Retina (tissue), 1 donor: ENCODE results near the gene SPATA21.
"Not testable (repeated sequence)": the region's sequence is repeated elsewhere in the genome, so short reads cannot be mapped to it uniquely, and the experiment has no call there.

Experiments
- DNase-seq: peaks from one replicate; pipeline ENCODE4 v3.0.0-alpha.2; 2016

Gene SPATA21, protein sequence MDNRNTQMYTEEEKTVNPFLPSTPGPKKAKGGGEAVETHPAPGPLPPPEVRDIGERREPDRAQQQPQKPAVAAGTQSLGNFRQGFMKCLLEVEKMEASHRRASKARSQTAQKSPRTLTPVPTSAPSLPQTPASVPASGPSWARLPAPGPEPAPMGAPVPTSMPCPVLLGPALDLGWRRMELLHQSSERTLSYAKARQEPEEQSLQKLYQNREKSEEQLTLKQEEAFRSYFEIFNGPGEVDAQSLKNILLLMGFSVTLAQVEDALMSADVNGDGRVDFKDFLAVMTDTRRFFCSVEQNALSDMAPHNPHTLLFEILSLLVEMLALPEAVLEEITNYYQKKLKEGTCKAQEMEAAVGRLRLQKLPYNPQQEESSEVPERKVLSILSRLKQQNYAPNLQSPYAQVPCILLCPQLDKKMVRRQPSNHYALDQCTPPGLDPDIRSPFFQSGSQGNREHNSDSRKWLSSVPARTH

DNA sequence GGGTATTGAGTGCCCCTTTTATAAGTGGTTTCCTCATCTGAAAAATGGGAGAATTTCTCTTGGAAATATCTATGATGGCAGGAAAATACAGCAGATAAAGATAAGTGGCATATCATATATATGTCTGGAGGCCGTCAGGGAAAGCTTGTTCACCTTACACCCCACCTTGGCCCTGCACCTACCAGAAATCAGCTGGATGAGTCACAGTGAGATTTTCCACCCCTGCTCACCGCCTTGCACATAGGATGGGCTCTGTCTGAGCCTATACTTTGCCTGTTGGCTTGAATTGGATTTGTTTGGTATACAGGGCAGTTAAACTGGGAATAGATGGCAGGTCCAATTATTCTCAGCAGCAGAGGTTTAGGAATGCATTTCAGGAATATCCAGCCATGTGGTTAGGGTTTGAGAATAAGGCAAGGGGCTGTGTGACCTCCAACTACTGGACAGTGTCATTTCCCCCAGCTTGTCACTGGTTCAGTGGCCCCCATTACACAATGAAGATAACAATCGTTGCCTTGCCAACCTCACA is at the start of gene SPATA21:
Gene SPATA21, minus strand, starts transcription at position 479 of the 529 bp plus-strand sequence. CDS start 6,053 bp downstream, outside the sequence.
- no peak for DNase-seq

DNA sequence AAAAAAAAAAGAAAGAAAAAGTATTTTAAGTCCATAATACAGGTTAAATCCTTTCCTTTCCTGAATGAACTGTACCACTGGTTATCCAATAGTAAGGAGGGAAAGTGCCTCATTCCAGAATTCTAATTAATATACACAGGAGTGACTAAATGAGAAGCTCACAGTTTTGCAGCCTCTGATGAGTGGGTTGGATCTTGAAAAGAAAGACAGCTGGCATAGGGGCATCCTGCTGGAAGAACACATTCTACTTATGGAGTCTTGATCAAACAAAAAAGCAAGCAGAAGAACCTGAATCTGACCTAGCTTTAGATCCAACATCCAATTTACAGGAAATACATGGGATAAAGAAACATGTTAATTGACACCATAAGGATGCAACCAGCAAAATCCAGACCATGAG is 49.8 kb upstream of the SPATA21 start:
- DNase-seq = not testable (repeated sequence)

DNA sequence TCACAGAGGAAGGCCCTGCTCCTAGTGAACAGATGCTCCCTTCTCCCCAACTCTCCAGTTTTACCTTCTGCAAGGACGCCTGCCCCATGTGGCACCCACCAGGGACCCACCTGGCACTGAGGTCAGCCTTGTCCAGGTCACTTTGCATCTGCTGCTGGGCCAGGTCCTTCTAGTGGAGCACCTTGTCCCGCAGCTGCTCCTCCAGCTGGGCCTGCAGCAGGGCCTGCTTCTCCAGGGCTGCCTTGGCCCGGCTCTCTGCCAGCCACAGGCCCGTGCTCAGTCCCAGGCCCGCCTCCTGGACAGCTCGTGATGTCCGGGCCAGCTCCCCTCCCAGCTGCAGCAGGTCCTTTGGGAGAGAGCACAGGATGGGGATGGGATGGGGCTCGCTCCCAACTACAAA is 49.1 kb upstream of the SPATA21 start:
- not testable (repeated sequence) for DNase-seq

DNA sequence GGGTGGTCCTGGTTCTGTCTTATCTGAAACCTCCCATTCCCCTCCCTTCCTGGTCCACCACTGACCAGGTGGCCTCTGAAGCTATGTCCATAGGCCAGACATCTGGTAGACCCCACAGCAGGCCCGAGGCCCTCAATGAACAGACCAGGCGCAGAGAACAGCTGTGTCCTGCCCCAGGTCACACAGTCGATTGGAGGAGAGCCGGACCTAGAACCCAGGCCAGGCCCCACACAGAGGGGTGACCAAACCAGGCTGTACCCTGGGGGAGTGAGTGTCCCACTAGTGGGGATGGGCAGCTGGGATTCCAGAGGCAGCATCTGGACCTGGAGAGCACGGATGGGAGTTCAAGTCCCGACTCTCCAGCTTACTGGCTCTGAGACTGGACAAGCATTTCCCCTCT is 47.7 kb upstream of the SPATA21 start:
- no peak for DNase-seq

DNA sequence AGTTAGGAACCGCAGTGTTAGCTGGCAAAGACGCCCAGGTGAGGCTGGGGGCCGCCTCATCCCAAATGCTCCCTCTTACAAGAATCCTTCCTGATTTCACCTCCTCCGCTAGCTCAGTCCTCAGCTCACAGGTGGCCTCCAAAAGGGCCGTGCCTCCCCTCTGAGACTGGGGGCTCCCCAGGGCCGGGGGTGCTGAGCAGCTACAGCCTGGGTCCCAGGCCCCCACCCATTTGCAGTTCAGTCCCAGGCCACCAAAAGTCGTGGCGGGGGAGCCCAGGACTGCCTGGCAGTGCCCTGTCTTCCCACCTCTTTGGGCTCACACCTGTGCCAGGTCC is 47.2 kb upstream of the SPATA21 start:
- DNase-seq = no peak

DNA sequence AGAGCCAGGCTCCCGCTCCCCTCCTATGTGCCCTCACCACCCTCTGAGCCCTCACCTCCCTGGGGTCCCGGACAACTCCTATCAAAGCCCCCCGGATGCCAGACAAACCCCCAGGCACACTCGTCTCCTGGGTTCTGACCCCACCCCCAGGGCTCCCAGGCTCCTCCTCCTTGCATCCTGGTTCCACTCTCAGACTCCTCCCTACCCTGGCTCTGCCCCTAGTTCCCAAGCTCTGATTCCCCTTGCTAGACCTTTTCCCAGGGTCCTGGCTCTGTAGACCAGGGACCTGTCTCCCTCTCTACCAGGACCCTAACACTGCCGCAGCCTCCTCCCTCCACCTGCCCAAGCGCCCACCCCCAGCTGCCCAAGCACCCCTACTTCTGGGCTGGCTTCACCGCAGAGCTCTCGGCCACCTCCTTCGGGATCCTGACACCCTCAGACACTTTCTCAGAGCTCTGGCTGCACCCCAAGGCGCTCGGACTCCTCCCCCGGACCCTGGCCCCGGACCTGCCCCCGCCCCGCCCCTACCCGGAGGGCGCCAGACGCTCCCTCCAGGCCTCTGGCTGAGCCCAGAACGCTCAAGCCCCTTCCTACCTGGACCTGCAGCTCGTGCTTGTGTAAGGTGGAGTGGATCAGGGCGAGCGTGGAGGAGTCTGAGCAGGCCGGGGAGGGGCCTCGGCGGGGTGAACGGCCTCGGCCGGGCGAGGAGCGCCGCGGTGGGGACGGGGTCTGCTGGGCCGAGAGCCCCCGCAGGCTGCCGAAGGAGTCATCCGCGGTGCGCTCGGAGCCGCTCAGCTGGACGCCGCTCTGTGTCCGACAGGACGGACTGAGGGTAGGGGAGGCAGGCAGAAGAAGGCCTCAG is 46.6 kb upstream of the SPATA21 start:
- DNase-seq = not testable (repeated sequence)

DNA sequence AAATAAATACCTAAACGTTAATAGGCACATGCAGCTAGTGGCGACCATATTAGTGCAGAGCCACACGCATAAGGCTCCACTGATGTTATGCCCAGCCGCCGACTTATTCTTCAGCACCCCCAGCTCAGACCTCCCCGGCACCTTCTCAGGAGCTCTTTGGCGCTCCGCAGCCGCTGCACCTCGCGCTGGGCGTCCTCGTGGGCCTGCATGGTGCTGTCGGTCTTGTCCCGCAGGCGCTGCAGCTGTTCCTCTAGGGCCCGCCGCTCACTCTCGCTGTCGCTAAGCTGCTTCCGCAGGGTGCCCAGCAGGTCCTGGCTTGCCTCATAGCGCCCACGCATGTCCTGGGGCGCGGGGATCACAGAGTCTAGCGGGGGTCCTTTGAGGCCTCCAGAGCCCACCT is 45.9 kb upstream of the SPATA21 start:
- not testable (repeated sequence) for DNase-seq

DNA sequence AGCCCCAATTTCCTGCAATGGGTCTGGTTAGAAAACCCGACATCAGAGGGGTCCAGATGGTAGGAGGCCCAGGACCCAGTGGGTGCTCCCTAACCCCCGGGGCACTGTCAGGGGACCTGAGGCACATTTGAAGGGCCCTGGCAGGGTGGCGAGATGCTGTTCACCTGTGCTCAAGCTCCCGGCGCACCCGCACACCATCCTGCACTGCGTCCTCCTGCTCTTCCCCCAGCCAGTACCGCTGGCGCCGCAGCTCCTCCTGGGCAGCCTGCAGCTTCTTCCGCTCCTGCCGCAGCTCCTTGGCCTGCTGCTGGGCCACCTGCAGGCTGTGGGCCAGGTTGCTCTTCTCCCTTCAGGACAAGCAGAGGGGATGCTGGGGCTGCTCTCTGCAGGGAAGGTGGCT is 40.9 kb upstream of the SPATA21 start:
- DNase-seq = no peak

DNA sequence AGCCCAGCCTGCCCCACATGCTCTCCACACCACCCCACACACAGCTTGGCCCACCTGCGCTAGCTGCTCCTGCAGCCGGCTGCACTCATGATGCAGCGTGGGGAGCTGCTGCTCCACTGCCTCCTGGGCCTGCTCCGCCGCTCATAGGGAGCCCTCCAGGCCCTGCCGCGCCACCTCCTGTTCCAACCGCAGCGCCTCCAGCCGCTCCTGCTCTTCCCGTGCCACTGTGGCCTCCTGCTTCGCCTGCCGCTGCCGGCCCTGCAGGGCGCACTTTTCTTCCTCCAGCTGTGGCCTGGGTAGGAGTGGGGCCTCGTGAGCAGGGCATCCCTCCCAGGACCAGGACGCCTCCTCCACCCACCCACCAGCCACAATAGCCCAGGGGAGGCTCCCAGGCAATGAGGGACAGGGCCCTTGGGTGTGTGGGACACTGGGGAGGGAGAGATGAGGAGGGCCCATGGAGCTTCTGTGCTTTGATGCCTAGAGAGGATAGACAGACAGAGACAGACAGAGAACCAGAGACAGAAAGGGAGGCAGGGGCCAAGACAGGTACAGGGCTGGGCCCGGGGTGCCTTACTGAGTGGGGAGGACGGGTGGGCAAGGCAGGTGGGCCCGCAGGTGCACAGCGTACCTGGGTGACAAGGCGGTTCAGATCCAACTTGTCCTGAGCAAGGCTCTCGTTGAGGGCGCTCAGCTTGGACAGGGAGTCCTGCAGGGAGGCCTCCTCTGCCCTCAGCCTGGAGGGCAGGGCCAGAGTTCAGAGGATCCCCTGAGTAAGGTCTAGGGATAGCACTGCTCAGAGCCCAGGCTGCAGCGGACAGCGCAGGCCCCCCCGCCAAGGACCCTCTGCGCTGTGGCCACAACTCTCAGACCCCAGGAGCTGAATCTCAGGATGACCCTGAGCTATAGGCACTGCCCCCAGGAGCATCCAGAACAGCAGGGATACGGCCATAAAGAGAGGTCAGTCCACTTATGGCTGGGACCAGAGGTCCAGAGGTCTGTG is 38.8 kb upstream of the SPATA21 start:
- DNase-seq = not testable (repeated sequence)

DNA sequence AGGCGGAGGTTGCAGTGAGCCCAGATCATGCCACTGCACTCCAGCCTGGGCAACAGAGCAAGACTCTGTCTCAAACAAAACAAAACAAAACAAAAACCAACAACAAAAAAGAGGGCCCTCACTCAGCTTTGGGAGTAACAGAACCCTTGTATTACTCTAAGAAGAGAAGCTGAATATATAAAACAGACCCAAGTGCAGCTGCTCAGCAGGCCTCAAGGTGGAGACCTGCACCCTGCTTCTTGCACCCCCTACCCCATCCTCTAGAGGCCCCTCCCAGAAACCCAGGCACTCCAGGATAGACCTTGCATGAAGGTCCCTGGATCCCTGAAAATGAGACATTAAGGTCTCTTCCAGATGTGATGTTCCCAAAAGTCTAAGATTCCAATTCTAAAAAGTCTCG is 37.7 kb upstream of the SPATA21 start:
- not testable (repeated sequence) for DNase-seq

DNA sequence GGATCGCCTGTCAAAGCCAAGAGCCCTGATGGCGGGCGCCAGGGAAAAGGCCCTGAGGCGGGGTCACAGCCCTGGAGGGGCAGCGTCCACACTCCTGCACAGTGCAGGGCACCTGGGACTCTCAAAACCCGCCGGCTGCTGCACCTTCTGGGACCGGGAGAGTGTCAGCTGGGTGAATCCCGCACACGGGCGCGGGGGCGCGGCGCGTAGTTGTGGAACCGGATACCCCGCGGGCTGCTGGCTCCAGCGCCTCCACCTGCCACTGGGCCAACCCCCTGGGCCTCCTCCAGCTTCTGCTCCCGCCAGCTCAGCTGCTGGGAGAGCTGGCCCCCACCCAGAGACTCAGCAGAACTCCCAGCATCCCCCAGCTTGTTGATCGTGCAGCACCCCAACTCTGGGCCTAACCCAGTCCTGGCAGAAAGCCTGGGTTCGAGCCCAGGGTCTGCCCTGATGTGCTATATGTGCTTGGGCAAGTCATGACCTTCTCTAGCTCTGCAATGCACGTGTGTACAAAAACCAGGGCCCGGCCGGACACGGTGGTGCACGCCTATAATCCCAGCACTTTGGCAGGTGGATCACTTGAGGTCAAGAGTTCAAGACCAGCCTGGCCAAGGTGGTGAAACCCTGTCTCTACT is 37.1 kb upstream of the SPATA21 start:
- no peak for DNase-seq

DNA sequence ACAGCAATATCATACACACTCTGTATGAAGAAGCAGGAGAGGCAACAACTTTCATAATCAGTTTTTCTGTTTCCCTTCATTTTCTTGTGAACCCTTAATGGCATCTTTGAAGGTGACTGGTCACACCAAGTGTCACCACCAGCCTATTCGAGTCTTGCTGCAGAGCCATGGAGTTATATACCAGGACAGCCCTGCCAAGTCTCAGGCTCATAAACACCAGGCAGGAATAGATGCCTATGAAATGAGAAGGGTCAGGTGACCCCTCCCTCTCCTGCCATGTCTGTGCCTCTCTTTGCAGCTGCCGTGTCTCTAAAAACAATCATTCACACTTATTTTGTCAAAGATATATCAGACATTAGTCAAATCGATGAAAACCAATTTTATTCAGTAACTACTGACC is 31.3 kb upstream of the SPATA21 start:
- DNase-seq = no peak

DNA sequence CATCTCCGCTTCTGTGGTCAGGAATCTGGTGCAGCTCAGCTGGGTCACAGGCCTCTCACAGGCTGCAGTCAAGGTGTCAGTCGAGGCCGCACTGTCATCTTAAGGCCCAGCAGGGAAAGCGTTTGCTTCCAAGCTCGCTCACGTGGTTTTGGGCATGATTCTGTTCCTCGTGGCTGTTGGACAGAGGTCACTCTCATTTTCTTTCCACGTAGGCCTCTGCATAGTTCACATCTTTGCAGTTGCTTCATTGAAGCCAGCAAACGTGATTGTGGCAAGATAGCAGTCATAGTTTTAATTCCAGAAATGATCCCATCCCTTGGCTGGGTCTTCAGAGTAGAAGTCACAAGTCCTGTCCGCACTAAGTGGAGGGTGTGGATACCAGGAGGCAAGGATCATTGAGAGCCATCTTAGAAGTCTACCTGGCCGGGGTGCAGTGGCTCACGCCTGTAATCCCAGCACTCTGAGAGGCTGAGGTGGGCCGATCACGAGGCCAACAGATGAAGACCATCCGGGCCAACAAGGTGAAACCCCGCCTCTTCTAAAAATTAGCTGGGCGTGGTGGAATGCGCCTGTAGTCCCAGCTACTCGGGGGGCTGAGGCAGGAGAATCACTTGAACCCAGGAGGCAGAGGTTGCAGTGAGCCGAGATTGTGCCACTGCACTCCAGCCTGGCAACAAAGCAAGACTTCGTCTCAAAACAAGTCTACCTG is 27.8 kb upstream of the SPATA21 start:
- no peak for DNase-seq

DNA sequence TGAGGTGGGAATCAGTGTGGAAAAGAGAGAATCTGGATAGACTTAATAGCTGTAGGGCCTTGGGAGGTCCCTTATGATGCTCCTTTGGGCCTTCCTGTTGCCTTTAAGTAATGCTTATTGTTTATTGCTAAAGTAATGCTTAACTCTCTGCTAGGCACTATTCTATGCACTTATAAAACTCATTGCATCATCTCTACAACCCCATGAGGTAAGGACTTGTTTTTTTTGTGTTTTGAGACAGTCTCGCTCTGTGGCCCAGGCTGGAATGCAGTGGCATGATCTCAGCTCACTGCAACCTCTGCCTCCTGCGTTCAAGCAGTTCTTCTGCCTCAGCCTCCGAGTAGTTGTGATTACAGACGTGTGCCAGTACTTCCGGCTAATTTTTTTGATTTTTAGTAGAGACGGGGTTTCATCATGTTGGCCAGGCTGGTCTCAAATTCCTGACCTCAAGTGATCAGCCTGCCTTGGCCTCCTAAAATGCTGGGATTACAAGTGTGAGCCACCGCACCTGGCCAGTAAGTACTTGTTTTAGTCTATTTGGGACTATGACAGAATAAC is 25.6 kb upstream of the SPATA21 start:
- DNase-seq = no peak

DNA sequence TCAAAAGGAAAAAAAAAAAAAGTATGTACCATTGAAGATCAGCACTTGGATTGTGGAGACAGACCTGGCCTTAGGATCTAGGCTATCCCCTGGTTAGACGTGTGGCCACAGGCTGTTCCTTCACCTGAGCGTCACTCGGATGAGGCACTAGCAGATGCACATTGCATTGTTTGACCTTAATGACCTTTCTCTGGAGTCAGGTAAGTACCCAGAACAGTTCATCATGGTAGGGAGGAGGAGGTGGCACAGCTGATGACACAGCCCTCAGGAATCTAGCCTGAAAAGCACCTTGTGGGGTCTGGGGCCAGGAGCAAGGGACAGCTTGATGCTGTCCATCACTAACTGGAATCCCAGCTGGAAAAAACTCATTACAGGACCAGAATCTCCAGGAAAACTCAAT is 24.5 kb upstream of the SPATA21 start:
- DNase-seq = no peak

DNA sequence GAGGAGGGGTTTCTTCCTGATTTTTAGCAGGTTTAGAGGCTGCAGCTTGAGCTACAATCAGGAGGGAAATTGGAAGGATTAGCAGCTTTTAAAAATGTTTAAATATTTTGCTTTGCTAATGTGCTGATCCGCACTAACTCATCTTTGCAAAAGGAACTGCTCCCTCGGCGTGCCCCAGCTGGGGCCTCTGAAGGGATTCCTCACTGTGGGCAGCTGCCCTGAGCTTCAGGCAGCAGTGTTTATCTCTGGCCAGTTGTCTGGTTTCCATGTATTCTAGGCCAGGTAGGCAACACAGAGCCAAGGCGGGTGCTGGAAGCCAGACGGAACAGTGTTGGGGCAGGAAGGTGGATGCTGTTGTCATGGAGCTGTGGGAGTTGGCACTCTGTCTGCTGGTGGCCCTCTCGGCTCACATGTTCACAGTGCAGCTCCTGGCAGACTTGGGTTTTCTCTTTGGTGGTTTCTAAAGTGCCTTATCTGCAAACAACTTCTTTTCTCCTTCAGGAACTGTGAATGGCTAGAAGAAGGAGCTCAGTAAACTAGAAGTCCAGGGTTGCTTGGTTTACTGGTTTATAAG is 22.2 kb upstream of the SPATA21 start:
- DNase-seq = no peak

DNA sequence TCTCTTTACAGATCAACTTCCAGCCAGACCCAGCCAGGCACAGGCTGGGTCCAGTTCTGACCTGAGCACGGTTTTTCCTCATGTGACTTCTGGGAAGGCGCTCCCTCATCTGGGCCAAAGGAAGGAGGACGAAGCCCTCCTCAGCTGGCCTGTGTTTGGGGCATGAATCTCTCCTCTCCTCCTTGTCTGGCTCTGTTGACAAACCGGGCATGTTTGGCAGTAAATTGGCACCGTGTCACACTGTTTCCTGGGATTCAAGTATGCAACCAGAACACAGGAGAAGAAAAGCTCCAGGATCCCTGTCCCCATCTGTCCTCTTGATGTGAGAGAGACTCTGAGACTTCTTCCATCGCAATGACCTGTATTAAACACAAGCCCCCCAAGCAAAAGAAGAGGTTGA is 21.6 kb upstream of the SPATA21 start:
- no peak for DNase-seq

DNA sequence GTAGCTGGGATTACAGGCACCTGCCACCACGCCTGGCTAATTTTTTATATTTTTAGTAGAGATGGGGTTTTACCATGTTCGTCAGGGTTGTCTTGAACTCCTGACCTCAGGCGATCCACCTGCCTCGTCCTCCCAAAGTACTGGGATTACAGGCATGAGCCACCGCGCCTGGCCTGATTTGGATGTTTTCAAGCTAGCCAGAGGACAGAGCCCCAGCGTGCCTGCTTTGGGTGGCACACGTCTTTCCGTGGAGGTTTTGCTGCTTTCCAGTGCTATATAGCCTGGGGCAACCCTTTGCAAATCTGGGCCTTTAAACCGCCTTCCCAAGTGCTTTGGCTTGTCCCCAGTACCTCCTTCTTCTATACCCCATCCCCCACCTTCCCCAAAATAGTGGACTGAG is 18.9 kb upstream of the SPATA21 start:
- not testable (repeated sequence) for DNase-seq

DNA sequence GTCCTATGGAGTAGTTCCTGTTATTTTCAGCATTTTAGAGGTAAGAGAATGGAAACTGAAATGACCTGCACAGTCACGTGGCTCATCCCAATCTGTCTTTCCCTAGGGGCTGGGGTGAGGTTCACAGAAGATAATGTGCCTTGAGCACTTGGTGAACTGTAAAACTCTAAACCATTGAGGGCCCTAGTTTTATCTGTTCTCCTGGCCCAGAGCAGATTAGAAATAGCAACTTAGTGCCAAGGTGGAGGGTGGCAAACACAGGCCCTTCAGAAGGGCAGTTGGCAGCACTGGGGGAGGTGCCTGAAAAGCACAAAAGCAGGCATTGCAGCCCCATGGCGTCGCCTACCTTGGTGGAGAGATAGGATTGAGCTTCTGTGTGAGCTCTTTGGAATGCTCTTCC is 17.7 kb upstream of the SPATA21 start:
- DNase-seq = not testable (repeated sequence)

DNA sequence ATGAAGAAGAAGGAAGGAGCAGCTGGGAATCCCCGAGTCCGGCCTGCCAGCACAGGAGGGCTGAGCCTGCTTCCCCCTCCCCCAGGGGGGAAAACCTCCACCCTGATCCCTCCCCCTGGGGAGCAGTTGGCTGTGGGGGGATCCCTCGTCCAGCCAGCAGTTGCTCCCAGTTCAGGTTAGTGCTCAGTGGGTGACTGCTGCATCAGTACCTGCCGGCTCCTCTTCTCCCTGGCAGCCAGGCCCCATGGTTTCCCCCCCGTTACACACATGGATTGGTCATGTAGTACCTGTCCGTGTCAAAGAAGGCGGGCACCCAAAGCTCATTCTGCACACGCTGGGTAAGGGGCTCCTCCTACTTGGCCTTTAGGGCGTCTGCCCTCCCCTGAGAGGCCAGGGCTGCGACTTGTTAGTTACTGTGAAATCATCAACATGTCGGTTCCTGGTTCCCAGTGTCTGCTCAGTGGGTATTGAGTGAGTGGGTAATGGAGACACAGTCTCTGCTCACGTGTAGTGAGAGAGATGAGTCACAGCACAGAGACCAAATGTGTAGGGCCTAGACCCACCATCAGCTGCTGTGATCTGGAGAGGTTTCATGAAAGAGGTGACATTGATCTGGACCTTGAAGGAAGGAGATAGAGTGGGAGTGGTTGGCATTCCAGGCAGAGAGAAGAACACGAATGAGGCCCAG is 14.8 kb upstream of the SPATA21 start:
- no peak for DNase-seq
